KOPT-K1 (cell line): ENCODE results near the gene RCBTB1.

Experiments used
- H3K27ac ChIP-seq: fragments of 200-600 bp; sonication (generic); 2 replicates; pipeline ENCODE4 v1.5.1; 2016; ENCODE audit warnings: antibody characterized with exemption, mild to moderate bottlenecking, low read depth, low read length; ENCODE audit not compliant: poor library complexity, severe bottlenecking
- H3K36me3 ChIP-seq: fragments of 200-600 bp; sonication (generic); 2 replicates; pipeline ENCODE4 v1.5.1; 2017; ENCODE audit warnings: antibody characterized with exemption, mild to moderate bottlenecking, low read length, moderate library complexity; ENCODE audit not compliant: insufficient read depth
- H3K9me3 ChIP-seq: fragments of 200-600 bp; sonication (generic); 2 replicates; pipeline ENCODE4 v1.5.1; 2017; ENCODE audit warnings: antibody characterized with exemption, low read length, mild to moderate bottlenecking; ENCODE audit not compliant: insufficient read depth, poor library complexity, severe bottlenecking

The RCBTB1 gene

GRCh38 chr13:49585220-49586157 is at the start of gene RCBTB1:
TSS of gene RCBTB1 (minus strand) at chr13:49585558. CDS start at chr13:49567279, 18,279 bp downstream.
- peak within 1 kb of the TSS; percentile 70 for H3K27ac ChIP-seq
- H3K36me3 ChIP-seq: peaks cover 11% of the 10 kb centered on the region
- no peaks in the 10 kb centered on the region for H3K9me3 ChIP-seq

GRCh38 chr13:49633710-49634109 is 48.4 kb upstream of the RCBTB1 start:
- H3K9me3 ChIP-seq: no peaks in the 10 kb centered on the region
- H3K27ac ChIP-seq: no peak overlapping the region
- peaks cover 15% of the 10 kb centered on the region for H3K36me3 ChIP-seq

- peaks cover 15% of the 10 kb centered on the region for H3K36me3 ChIP-seq
- H3K9me3 ChIP-seq: no peaks in the 10 kb centered on the region
- H3K27ac ChIP-seq: no peak overlapping the region
Measured at GRCh38 chr13:49632156-49632555, 46.8 kb upstream of the RCBTB1 start.

DNA sequence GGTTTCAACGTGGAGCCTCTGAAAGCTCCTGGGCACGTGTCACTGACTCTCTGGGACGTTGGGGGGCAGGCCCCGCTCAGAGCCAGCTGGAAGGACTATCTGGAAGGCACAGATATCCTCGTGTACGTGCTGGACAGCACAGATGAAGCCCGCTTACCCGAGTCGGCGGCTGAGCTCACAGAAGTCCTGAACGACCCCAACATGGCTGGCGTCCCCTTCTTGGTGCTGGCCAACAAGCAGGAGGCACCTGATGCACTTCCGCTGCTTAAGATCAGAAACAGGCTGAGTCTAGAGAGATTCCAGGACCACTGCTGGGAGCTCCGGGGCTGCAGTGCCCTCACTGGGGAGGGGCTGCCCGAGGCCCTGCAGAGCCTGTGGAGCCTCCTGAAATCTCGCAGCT is 45.2 kb upstream of the RCBTB1 start:
- peaks cover 15% of the 10 kb centered on the region for H3K36me3 ChIP-seq
- H3K27ac ChIP-seq: no peak overlapping the region
- H3K9me3 ChIP-seq: no peaks in the 10 kb centered on the region

- H3K36me3 ChIP-seq: peaks cover 15% of the 10 kb centered on the region
- no peaks in the 10 kb centered on the region for H3K9me3 ChIP-seq
- H3K27ac ChIP-seq: no peak overlapping the region
Measured at GRCh38 chr13:49629947-49630346, 44.6 kb upstream of the RCBTB1 start.

- Histone ChIP-seq H3K36me3 (peaks cover 15% of the 10 kb centered on the region), H3K9me3 (no peaks in the 10 kb centered on the region), H3K27ac (peak overlapping the region; percentile 76)
Measured at GRCh38 chr13:49629196-49629938, 44.0 kb upstream of the RCBTB1 start.

- Histone ChIP-seq H3K27ac (peak within 1 kb of the TSS; percentile 76), H3K36me3 (peaks cover 15% of the 10 kb centered on the region), H3K9me3 (no peaks in the 10 kb centered on the region)
Measured at GRCh38 chr13:49627831-49628652, 42.7 kb upstream of the RCBTB1 start, which contains the start of gene ARL11. TSS of gene ARL11 (plus strand) at chr13:49628507. CDS start at chr13:49630448, 1,941 bp downstream.

GRCh38 chr13:49625392-49626079 is 40.2 kb upstream of the RCBTB1 start:
- peaks cover 9% of the 10 kb centered on the region; the same call in 1 of the 2 replicates for H3K36me3 ChIP-seq
- H3K27ac ChIP-seq: no peak overlapping the region
- H3K9me3 ChIP-seq: no peaks in the 10 kb centered on the region

DNA sequence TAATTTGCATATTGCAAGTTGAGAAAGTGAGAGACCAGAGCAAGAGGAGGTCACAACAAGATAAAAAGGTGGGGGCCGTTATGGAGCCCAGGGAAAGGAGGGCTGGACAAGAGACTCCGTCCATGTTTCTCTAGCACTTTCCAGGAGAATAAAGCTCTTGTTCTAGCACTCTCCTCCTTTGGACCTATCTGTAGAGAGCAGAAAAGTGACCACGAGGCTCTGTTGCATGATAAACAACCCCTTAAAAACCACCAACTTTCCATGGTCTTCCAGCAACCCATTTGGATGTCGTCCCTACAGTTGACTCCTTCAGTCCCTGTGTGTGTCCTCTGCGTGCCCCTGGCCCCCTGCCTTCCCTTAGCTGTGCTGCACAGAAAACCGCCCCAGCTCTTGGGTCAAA is 38.9 kb upstream of the RCBTB1 start:
- Histone ChIP-seq H3K36me3 (no peaks in the 10 kb centered on the region), H3K27ac (no peak overlapping the region)

GRCh38 chr13:49622174-49622946 is 37.0 kb upstream of the RCBTB1 start:
- Histone ChIP-seq H3K9me3 (no peaks in the 10 kb centered on the region), H3K27ac (no peak overlapping the region), H3K36me3 (no peaks in the 10 kb centered on the region)

More for the DNA sequence above, 38.9 kb upstream of the RCBTB1 start:
- H3K9me3 ChIP-seq: no peaks in the 10 kb centered on the region

DNA sequence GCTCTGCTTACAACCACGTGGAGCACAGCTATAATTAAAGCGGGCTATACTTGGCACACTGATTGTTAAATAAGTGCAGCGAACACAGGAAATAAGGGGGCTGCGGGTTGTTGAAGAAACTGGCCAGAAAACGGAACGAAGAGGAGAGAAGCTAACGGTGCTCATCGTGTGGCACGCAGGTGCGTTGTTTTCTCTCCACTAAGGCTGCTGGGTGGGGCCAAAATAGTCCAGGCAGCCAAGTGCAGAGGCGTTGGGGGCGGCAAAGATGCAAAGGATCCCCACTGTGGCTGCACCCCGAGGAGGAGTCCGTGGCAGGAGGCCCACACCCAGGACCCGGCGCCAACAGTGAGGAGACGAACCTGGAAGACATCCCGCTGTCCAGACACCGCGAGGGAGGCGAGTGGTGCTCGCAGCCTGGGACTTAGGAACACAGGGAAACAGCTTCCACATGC is 34.8 kb upstream of the RCBTB1 start:
- Histone ChIP-seq H3K36me3 (no peaks in the 10 kb centered on the region), H3K9me3 (no peaks in the 10 kb centered on the region), H3K27ac (peak overlapping the region; percentile 76)

DNA sequence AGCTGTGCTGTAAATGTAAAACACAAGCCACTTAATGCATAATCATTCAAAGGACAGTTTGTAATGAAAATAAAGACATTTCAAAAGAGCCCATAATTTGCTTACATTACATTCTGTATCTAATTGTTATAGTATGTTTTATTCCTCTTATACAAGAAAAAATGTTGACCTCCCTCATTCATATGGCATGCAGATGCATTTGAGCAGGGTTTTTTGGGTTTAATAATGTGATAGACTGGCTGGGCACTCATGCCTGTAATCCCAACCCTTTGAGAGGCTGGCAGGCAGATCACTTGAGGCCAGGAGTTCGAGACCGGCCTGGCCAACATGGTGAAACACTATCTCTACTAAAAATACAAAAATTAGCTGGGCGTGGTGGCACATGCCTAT is 31.3 kb upstream of the RCBTB1 start:
- Histone ChIP-seq H3K36me3 (no peaks in the 10 kb centered on the region), H3K27ac (no peak overlapping the region), H3K9me3 (peaks cover 8% of the 10 kb centered on the region)

- H3K36me3 ChIP-seq: no peaks in the 10 kb centered on the region
- H3K9me3 ChIP-seq: peaks cover 8% of the 10 kb centered on the region
- no peak overlapping the region for H3K27ac ChIP-seq
Measured at GRCh38 chr13:49615836-49616675, 30.7 kb upstream of the RCBTB1 start.
